Stimulated activated CD4-positive, alpha-beta T cell treated with anti-CD3 and anti-CD28 coated beads, Interleukin-15, amount 100 ng/mL, for 48 hours (primary cell): ENCODE results near the gene RIMS4.
"Not testable (repeated sequence)": the region's sequence is repeated elsewhere in the genome, so short reads cannot be mapped to it uniquely, and the experiment has no call there.

Experiments used
- DNase-seq, 2 donors: peaks; one replicate each; pipeline ENCODE4 v3.0.0-alpha.2; 2020; ENCODE audit warnings: low read depth in 2 of 2

RIMS4 gene

GRCh38 chr20:44830523-44830922, 20.2 kb upstream of the RIMS4 start:
- no peak for DNase-seq

- DNase-seq = no peak
Measured at GRCh38 chr20:44829688-44830087, 19.3 kb upstream of the RIMS4 start.

GRCh38 chr20:44828640-44829039, 18.3 kb upstream of the RIMS4 start:
- DNase-seq = no peak

- DNase-seq = no peak
Measured at GRCh38 chr20:44827401-44827800, 17.1 kb upstream of the RIMS4 start.

- not testable (repeated sequence) for DNase-seq
Measured at GRCh38 chr20:44821576-44821975, 11.2 kb upstream of the RIMS4 start.

- DNase-seq = no peak
Measured at GRCh38 chr20:44819936-44820335, 9.6 kb upstream of the RIMS4 start.

- DNase-seq = no peak
Measured at GRCh38 chr20:44817143-44817910, 7.0 kb upstream of the RIMS4 start.

GRCh38 chr20:44814937-44815336, 4.6 kb upstream of the RIMS4 start:
- no peak for DNase-seq

- DNase-seq = no peak
Measured at GRCh38 chr20:44811150-44811685, 872 bp upstream of the RIMS4 start.

- no peak for DNase-seq
Measured at GRCh38 chr20:44810061-44810390, 320 bp downstream of the RIMS4 start.

GRCh38 chr20:44809380-44810060, 826 bp downstream of the RIMS4 start:
- DNase-seq = no peak

- no peak for DNase-seq
Measured at GRCh38 chr20:44807684-44808056, 2.7 kb downstream of the RIMS4 start.

- no peak for DNase-seq
Measured at GRCh38 chr20:44807051-44807683, 3.2 kb downstream of the RIMS4 start.

GRCh38 chr20:44805979-44806620, 4.2 kb downstream of the RIMS4 start:
- no peak for DNase-seq

- no peak for DNase-seq
Measured at GRCh38 chr20:44805335-44805978, 4.9 kb downstream of the RIMS4 start.

- DNase-seq = no peak
Measured at GRCh38 chr20:44803383-44803941, 6.9 kb downstream of the RIMS4 start.

- no peak for DNase-seq
Measured at GRCh38 chr20:44802702-44803101, 7.6 kb downstream of the RIMS4 start.

GRCh38 chr20:44800391-44801046, 9.8 kb downstream of the RIMS4 start:
- no peak for DNase-seq

- DNase-seq = no peak
Measured at GRCh38 chr20:44799691-44800090, 10.7 kb downstream of the RIMS4 start.

GRCh38 chr20:44796758-44797457, 13.4 kb downstream of the RIMS4 start:
- no peak for DNase-seq
